SH-SY5Y (cell line): Measurements from ENCODE around the gene RSKR.

Experiments used
- GATA2 ChIP-seq: IDR thresholded peaks from 2 replicates; pipeline ENCODE4 v1.6.1; 2011; ENCODE audit warnings: mild to moderate bottlenecking, low read depth, low read length
- GATA3 ChIP-seq: IDR thresholded peaks from 2 replicates; pipeline ENCODE4 v1.6.1; 2011; ENCODE audit warnings: low read depth, mild to moderate bottlenecking, low read length, moderate library complexity

DNA sequence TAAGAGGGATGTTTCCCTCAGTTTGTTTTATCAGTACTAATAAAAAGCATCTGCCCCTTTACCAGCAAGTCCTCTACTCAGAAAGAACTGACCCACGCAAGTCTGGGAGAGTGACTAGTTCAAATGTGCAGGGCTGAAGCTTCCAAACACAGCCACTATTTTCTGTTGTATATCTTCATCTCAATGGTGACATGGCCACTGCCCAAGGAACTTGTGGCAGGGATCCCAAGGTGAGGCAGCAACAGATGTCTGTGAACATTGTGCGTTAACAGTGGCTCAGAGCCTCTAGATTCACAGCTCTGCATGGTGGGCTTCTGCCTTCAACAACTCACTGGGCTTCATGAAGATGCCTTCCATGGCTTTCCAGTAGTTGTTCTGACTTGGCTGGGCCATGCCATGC, 34.7 kb upstream of the RSKR start:
- TF ChIP-seq GATA3 = no peak
- no peak for TF ChIP-seq GATA2
